K562 (cell line): ENCODE results near the gene TBL1XR1. TPM values are rescaled to one million over a fixed set of nuclear protein-coding genes. Genes with fewer than 3 reads are reported as not detected.

Experiments used
- ATAC-seq: fragments of 200-7000 bp; cut with Tn5 transposase; 3 replicates; pipeline ENCODE4 v1.9.1; 2020; ENCODE audit warnings: moderate library complexity
- BruUV-seq: library from RNA; stranded (reverse); fragments of 400-500 nt; replicated peaks from 2 replicates; lab custom pipeline; 2021; lab: Mats Ljungman, UMichigan
- CTCF ChIA-PET: fragments of 300-600 bp; formaldehyde crosslinking; extraction: SDS; loops from one replicate; lab custom pipeline; 2021; ENCODE audit warnings: low intra/inter-chr PET ratio; lab: Yijun Ruan, JAX
- POLR2A ChIA-PET: fragments of 300-600, 350-650 bp; sonication (Branson Sonifier 250); formaldehyde crosslinking; extraction: SDS; loops from one replicate; lab custom pipeline; 2021; ENCODE audit warnings: antibody characterized with exemption, inconsistent platforms; lab: Yijun Ruan, JAX
- DNase-seq, 4 experiments: peaks; one replicate each; pipeline versions ENCODE4 v3.0.0 to v3.0.0-alpha.2; 2011 to 2018; ENCODE audit warnings: low spot score in 3 of 4, mixed read lengths in 3 of 4; ENCODE audit errors: extremely low read depth in 1 of 4
- FAIRE-seq: peaks from 2 replicates; lab custom pipeline; 2011; peaks lifted over from hg19 to GRCh38; lab: Jason Lieb, UNC
- H2AFZ ChIP-seq: 2 replicates; pipeline ENCODE4 v1.6.0; 2011; ENCODE audit warnings: low read depth, low read length, control low read depth, inconsistent platforms
- H3K27ac ChIP-seq: fragments of 200-600 bp; 3 replicates; pipeline ENCODE4 v1.8.0; 2011; ENCODE audit warnings: low read depth, mild to moderate bottlenecking, control low read depth, inconsistent platforms, low read length, moderate library complexity, mixed read lengths; ENCODE audit errors: extremely low read depth
- H3K27me3 ChIP-seq, 2 experiments: fragments of 300-600 bp in 1 of 2; 2 replicates in 1 of 2; 3 replicates in 1 of 2; pipeline versions ENCODE4 v1.6.0 to v1.8.0; 2011; ENCODE audit warnings: inconsistent platforms in 2 of 2, low read length in 2 of 2, mild to moderate bottlenecking in 1 of 2, mixed read lengths in 1 of 2, moderate library complexity in 1 of 2; ENCODE audit not compliant: control insufficient read depth in 2 of 2, insufficient read depth in 2 of 2
- H3K36me3 ChIP-seq: fragments of 300-600 bp; 3 replicates; pipeline ENCODE4 v1.8.0; 2011; ENCODE audit warnings: mild to moderate bottlenecking, low read length, inconsistent platforms; ENCODE audit not compliant: control insufficient read depth, insufficient read depth
- H3K4me1 ChIP-seq, 2 experiments: fragments of 200-600 bp in 1 of 2; replicated peaks in 1 of 2; 2 replicates in 1 of 2; 3 replicates in 1 of 2; pipeline versions ENCODE4 v1.5.1 to v1.8.0; 2011; ENCODE audit warnings: inconsistent platforms in 2 of 2, low read length in 2 of 2, mild to moderate bottlenecking in 1 of 2, mixed read lengths in 1 of 2, moderate library complexity in 1 of 2; ENCODE audit not compliant: control insufficient read depth in 2 of 2, insufficient read depth in 2 of 2
- H3K4me2 ChIP-seq: 2 replicates; pipeline ENCODE4 v1.6.1; 2011; ENCODE audit warnings: low read length, control low read depth, inconsistent platforms, mixed read lengths; ENCODE audit not compliant: insufficient read depth
- H3K4me3 ChIP-seq: fragments of 200-600 bp; sonication (generic), shearing (Covaris generic); 2 replicates; pipeline ENCODE4 v1.5.1; 2016; ENCODE audit warnings: control low read depth, inconsistent platforms
- H3K79me2 ChIP-seq: fragments of 200-600 bp; 3 replicates; pipeline ENCODE4 v1.8.0; 2011; ENCODE audit warnings: low read length, inconsistent platforms; ENCODE audit not compliant: control insufficient read depth, insufficient read depth
- H3K9ac ChIP-seq, 2 experiments: 2 replicates each; pipeline versions ENCODE4 v1.6.0 to v1.6.1; 2011; ENCODE audit warnings: low read depth in 2 of 2, low read length in 2 of 2, control low read depth in 1 of 2, inconsistent platforms in 1 of 2, mild to moderate bottlenecking in 1 of 2, mixed read lengths in 1 of 2; ENCODE audit not compliant: insufficient read depth in 1 of 2
- H3K9me1 ChIP-seq: one replicate; pipeline ENCODE4 v1.6.0; 2011; ENCODE audit warnings: inconsistent platforms, mild to moderate bottlenecking, low read length, moderate library complexity; ENCODE audit not compliant: control insufficient read depth, insufficient read depth
- H3K9me3 ChIP-seq: replicated peaks from 2 replicates; pipeline ENCODE4 v1.5.1; 2011; ENCODE audit warnings: low read depth, low read length, inconsistent platforms; ENCODE audit not compliant: control insufficient read depth, insufficient read depth
- H4K20me1 ChIP-seq: replicated peaks from 2 replicates; pipeline ENCODE4 v1.6.1; 2011; ENCODE audit warnings: low read length, inconsistent platforms, mixed read lengths; ENCODE audit not compliant: control insufficient read depth, insufficient read depth
- CREB5 ChIP-seq: fragments of 250-450 bp; sonication (Bioruptor Pico); IDR thresholded peaks from 2 replicates; pipeline ENCODE4 v1.5.0; 2020; ENCODE audit warnings: mild to moderate bottlenecking
- E4F1 ChIP-seq: fragments of 250-450 bp; sonication (Bioruptor Pico); IDR thresholded peaks from 2 replicates; pipeline ENCODE4 v1.5.0; 2021; ENCODE audit warnings: mild to moderate bottlenecking, borderline replicate concordance
- L3MBTL2 ChIP-seq: fragments of 450-650 bp; IDR thresholded peaks from 2 replicates; pipeline ENCODE4 v1.6.1; 2016; ENCODE audit warnings: mild to moderate bottlenecking, moderate library complexity
- LCOR ChIP-seq: sonication (generic); formaldehyde crosslinking; IDR thresholded peaks from 2 replicates; pipeline ENCODE4 v1.8.0; 2022; ENCODE audit warnings: mild to moderate bottlenecking, missing genetic modification reagents
- MNT ChIP-seq, 2 experiments: fragments of 450-650 bp; conservative IDR thresholded peaks; 2 replicates each; pipeline ENCODE4 v1.6.1; 2017; ENCODE audit warnings: mild to moderate bottlenecking in 2 of 2, moderate library complexity in 2 of 2
- NFIC ChIP-seq: fragments of 450-650 bp; IDR thresholded peaks from 2 replicates; pipeline ENCODE4 v1.6.1; 2017; ENCODE audit warnings: mild to moderate bottlenecking, inconsistent platforms
- ZNF3 ChIP-seq: fragments of 250-450 bp; sonication (Bioruptor Pico); IDR thresholded peaks from 2 replicates; pipeline ENCODE4 v1.5.0; 2021; ENCODE audit warnings: mild to moderate bottlenecking, moderate library complexity
- ZNF316 ChIP-seq: fragments of 450-650 bp; IDR thresholded peaks from 2 replicates; pipeline ENCODE4 v1.6.1; 2016
- ZNF592 ChIP-seq: fragments of 450-650 bp; IDR thresholded peaks from 2 replicates; pipeline ENCODE4 v1.6.1; 2017; ENCODE audit warnings: antibody characterized with exemption, mild to moderate bottlenecking
- WGBS: fragments of 100-300 bp; shearing (Covaris generic); methylation state at CpG from one replicate; pipeline ENCODE4 v1.1.6; 2016; ENCODE audit warnings: low coverage, mixed read lengths; ENCODE audit not compliant: insufficient coverage; ENCODE audit errors: missing lambda C conversion rate; 5-methylcytosine and 5-hydroxymethylcytosine counted together
- in situ Hi-C: fragments of 300-500 bp; cut with MboI; formaldehyde crosslinking; loops from 4 replicates; pipeline ENCODE4 v1.15.0; 2018; ENCODE audit warnings: inconsistent platforms, mixed read lengths
- intact Hi-C: fragments of 100-400 bp; cut with micrococcal nuclease; formaldehyde crosslinking; loops from 2 replicates; pipeline ENCODE4 v1.14.2; 2022
- polyA plus RNA-seq, 8 experiments: library from polyadenylated mRNA; depleted of rRNA in 4 of 8; stranded (reverse) in 5 of 8; unstranded in 3 of 8; fragments of >200 nt; fragmentation: Nextera tagmentation in 2 of 8; fragmentation: Illumina TruSeq in 1 of 8; extraction: Ambion mirVana in 2 of 8; extraction: Trizol in 1 of 8; gene quantifications; 2 replicates each; pipeline versions ENCODE4 v1.2.1 to v1.2.3, GENCODE V29; 2011 to 2014; ENCODE audit warnings: inconsistent platforms in 1 of 8, missing spikeins in 1 of 8
- total RNA-seq, 7 experiments: library from RNA; depleted of rRNA in 6 of 7; stranded (reverse); fragments of >200 nt in 6 of 7; fragmentation: Illumina TruSeq in 2 of 7; extraction: Trizol in 2 of 7; gene quantifications; 2 replicates each; pipeline versions ENCODE4 v1.2.1 to v1.2.3, GENCODE V29; 2011 to 2021; ENCODE audit warnings: low replicate concordance in 1 of 7
- TF ChIP-seq, protein P1 (sequence below): sonication (generic); formaldehyde crosslinking; IDR thresholded peaks from 2 replicates; pipeline ENCODE4 v1.8.0; 2022; ENCODE audit warnings: missing genetic modification reagents, mild to moderate bottlenecking, moderate library complexity, borderline replicate concordance

The TBL1XR1 gene
- total and polyA plus RNA-seq, 9 of the 15 experiments (the other 6 are each of a cell fraction or from before 2014, with no cell fraction given): 19.6 to 171 (median 83.3) TPM

DNA sequence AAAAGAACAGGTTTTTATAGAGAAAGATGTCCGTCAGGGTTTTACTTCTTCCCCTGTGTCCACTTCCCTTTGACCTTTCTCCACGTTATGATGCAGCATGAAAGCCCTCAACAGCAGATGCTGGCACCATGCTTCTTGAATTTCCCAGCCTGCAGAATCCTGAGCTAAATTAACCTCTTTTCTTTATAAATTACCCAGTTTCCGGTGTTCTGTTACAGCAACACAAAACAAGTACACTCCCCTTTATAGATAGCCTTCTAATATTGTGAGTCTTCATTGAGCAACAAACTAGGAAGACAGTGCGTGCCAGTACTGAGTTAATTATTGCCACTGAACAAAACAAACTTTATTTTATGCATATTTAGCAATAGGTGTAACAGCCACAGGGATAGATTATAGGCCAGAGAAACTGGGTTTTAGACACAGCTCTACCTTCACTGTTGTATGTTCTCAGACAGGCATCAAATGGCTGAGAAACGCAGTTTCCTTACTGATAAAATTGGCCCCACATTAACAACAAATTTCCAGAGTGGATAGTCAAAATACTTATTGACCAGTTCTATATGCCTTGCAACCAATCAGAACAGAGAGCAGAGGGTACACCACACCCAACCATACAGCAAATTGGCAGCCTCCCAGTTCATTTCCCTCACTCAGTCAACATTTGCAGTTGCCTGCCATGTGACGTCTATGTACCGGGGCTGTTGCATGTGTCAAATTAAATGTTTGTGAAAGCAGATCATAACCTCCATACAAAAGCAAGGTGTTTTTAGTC, 14.4 kb upstream of the TBL1XR1 start:
- Histone ChIP-seq H3K27me3 (no peaks in the 10 kb centered on the region), H3K4me1 (peaks cover 10% of the 10 kb centered on the region in 2 experiments; a peak in 3 of 5 replicates), H3K4me2 (no peak overlapping the region), H2AFZ (peak overlapping the region; percentile 71), H3K9ac (no peak overlapping the region), H3K9me3 (no peaks in the 10 kb centered on the region), H3K27ac (peak overlapping the region; percentile 38; the same call in 2 of the 3 replicates), H3K4me3 (no peak overlapping the region), H3K36me3 (no peaks in the 10 kb centered on the region), H3K79me2 (no peaks in the 10 kb centered on the region), H3K9me1 (no peaks in the 10 kb centered on the region), H4K20me1 (no peaks in the 10 kb centered on the region)
- CTCF ChIA-PET: no interaction called here
- WGBS: 60% methylated on average over 7 of the region's 7 CpGs
- in situ Hi-C loops (no loop called here), intact Hi-C loops (no loop called here)
- DNase-seq: peak in 1 of 4 experiments; percentile 43
- peak; percentile 6 for FAIRE-seq
- POLR2A ChIA-PET: no interaction called here
- BruUV-seq: no TSS peak
- peak; percentile 69 for ATAC-seq
- peak; percentile 12; the same call in 1 of the 2 replicates for TF ChIP-seq L3MBTL2
- no peak for TF ChIP-seq LCOR
- TF ChIP-seq E4F1: no peak
- no peak for TF ChIP-seq MNT (conservative IDR thresholded peaks at IDR 0.05)
- TF ChIP-seq ZNF592: 0 out of 2 replicates have a peak, but pooled peaks have one; percentile 57
- no peak for TF ChIP-seq ZNF3 (CRISPR knock-in tag)
- peak; percentile 52 for TF ChIP-seq NFIC
- TF ChIP-seq, protein P1, sequence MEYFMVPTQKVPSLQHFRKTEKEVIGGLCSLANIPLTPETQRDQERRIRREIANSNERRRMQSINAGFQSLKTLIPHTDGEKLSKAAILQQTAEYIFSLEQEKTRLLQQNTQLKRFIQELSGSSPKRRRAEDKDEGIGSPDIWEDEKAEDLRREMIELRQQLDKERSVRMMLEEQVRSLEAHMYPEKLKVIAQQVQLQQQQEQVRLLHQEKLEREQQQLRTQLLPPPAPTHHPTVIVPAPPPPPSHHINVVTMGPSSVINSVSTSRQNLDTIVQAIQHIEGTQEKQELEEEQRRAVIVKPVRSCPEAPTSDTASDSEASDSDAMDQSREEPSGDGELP (CRISPR knock-in tag): no peak
- no peak for TF ChIP-seq CREB5 (CRISPR knock-in tag)
- TF ChIP-seq ZNF316: no peak
